Smooth muscle cell (in vitro differentiated cells): ENCODE results near the gene SLC66A2. TPM values are rescaled to one million over a fixed set of nuclear protein-coding genes. Genes with fewer than 3 reads are reported as not detected.
A peak's percentile ranks its signal among the peaks of the same experiment; 100 is the strongest.
"Not testable (repeated sequence)": the region's sequence is repeated elsewhere in the genome, so short reads cannot be mapped to it uniquely, and the experiment has no call there.

Experiments
- DNase-seq: peaks from one replicate; lab custom pipeline; 2025; ENCODE audit not compliant: unreplicated experiment; lab: John Stamatoyannopoulos, UW
- H2AFZ ChIP-seq: fragments of 200-600 bp; sonication (generic); 2 replicates; pipeline ENCODE4 v1.6.0; 2016; ENCODE audit warnings: antibody characterized with exemption, low read depth, mild to moderate bottlenecking
- H3F3A ChIP-seq: fragments of 200-600 bp; sonication (generic); 2 replicates; pipeline ENCODE4 v1.6.0; 2017; ENCODE audit warnings: antibody characterized with exemption, low read depth
- H3K27ac ChIP-seq: fragments of 200-600 bp; sonication (generic); 2 replicates; pipeline ENCODE4 v1.5.1; 2016; ENCODE audit warnings: low read depth, mild to moderate bottlenecking
- H3K27me3 ChIP-seq: fragments of 200-600 bp; sonication (generic); 2 replicates; pipeline ENCODE4 v1.6.1; 2016; ENCODE audit warnings: low read depth, mild to moderate bottlenecking
- H3K36me3 ChIP-seq: fragments of 200-600 bp; sonication (generic); 2 replicates; pipeline ENCODE4 v1.5.1; 2016; ENCODE audit warnings: low read depth
- H3K4me1 ChIP-seq: fragments of 200-600 bp; sonication (generic); 2 replicates; pipeline ENCODE4 v1.5.1; 2016; ENCODE audit warnings: low read depth
- H3K4me2 ChIP-seq: fragments of 200-600 bp; sonication (generic); 2 replicates; pipeline ENCODE4 v1.6.0; 2016; ENCODE audit warnings: mild to moderate bottlenecking
- H3K4me3 ChIP-seq: fragments of 200-600 bp; sonication (generic); 2 replicates; pipeline ENCODE4 v1.5.1; 2016; ENCODE audit warnings: mild to moderate bottlenecking
- H3K79me2 ChIP-seq: fragments of 200-600 bp; sonication (generic); 2 replicates; pipeline ENCODE4 v1.6.0; 2016; ENCODE audit warnings: low read depth, mild to moderate bottlenecking
- H3K9ac ChIP-seq: fragments of 200-600 bp; sonication (generic); 2 replicates; pipeline ENCODE4 v1.6.0; 2016; ENCODE audit warnings: low read depth
- H3K9me3 ChIP-seq: fragments of 200-600 bp; sonication (generic); replicated peaks from 2 replicates; pipeline ENCODE4 v1.5.1; 2016; ENCODE audit warnings: low read depth
- H4K20me1 ChIP-seq: fragments of 200-600 bp; sonication (generic); 2 replicates; pipeline ENCODE4 v1.6.0; 2016; ENCODE audit warnings: low read depth
- CTCF ChIP-seq: fragments of 200-600 bp; sonication (generic); IDR thresholded peaks from 2 replicates; pipeline ENCODE4 v1.5.1; 2017; ENCODE audit warnings: borderline replicate concordance, mild to moderate bottlenecking, antibody characterized with exemption; ENCODE audit not compliant: insufficient read depth, poor library complexity, severe bottlenecking
- WGBS: methylation state at CpG from one replicate; pipeline ENCODE4 v1.1.7; 2016; ENCODE audit warnings: low lambda C conversion rate; 5-methylcytosine and 5-hydroxymethylcytosine counted together
- polyA plus RNA-seq: library from polyadenylated mRNA; unstranded; fragments of >200 nt; fragmentation: Nextera tagmentation; extraction: Ambion mirVana; gene quantifications from 2 replicates; pipeline ENCODE4 v1.2.1, GENCODE V29; 2016
- total RNA-seq: library from RNA; depleted of rRNA; stranded (reverse); fragments of >200 nt; gene quantifications from 2 replicates; pipeline ENCODE4 v1.2.3, GENCODE V29; 2014

Gene SLC66A2
- total RNA-seq (21.2 and 23.6 TPM in 2 replicates), polyA plus RNA-seq (37.2 and 37.9 TPM in 2 replicates)

GRCh38 chr18:79951545-79952455 is at the start of gene SLC66A2:
Gene SLC66A2, minus strand, starts transcription at chr18:79951653. Its CDS starts 727 bp downstream, at chr18:79950926.
- DNase-seq, result peak; percentile 84
- H3K4me2 ChIP-seq, result peak within 1 kb of the TSS; percentile 96
- no peaks in the 10 kb centered on the region for H3F3A ChIP-seq
- no peaks in the 10 kb centered on the region for H3K36me3 ChIP-seq
- WGBS, result under 1% methylated on average over 57 of the region's 126 CpGs
- TF ChIP-seq CTCF, result no peak
- peak within 1 kb of the TSS; percentile 15 for H3K27ac ChIP-seq
- peak within 1 kb of the TSS; percentile 83 for H3K4me3 ChIP-seq
- no peaks in the 10 kb centered on the region for H3K27me3 ChIP-seq
- peaks cover 40% of the 10 kb centered on the region for H3K79me2 ChIP-seq
- H2AFZ ChIP-seq, result peak within 1 kb of the TSS; percentile 87
- peak within 1 kb of the TSS; percentile 89 for H3K9ac ChIP-seq
- peaks cover 15% of the 10 kb centered on the region for H3K4me1 ChIP-seq
- H3K9me3 ChIP-seq, result no peaks in the 10 kb centered on the region
- H4K20me1 ChIP-seq, result peaks cover 38% of the 10 kb centered on the region

GRCh38 chr18:80000877-80001276 is 49.4 kb upstream of the SLC66A2 start:
- DNase-seq, result no peak
- H3K4me2 ChIP-seq, result no peak overlapping the region
- WGBS, result 86% methylated on average over 3 of the region's 3 CpGs

GRCh38 chr18:79999701-80000100 is 48.2 kb upstream of the SLC66A2 start:
- not testable (repeated sequence) for H3K4me3 ChIP-seq, H3K9me3 ChIP-seq, H3F3A ChIP-seq, H3K27ac ChIP-seq, H3K27me3 ChIP-seq, H3K4me1 ChIP-seq, H3K9ac ChIP-seq, H3K36me3 ChIP-seq, H2AFZ ChIP-seq, H3K79me2 ChIP-seq, DNase-seq, H3K4me2 ChIP-seq, H4K20me1 ChIP-seq
- 88% methylated on average over 2 of the region's 2 CpGs for WGBS

More at GRCh38 chr18:80000877-80001276, 49.4 kb upstream of the SLC66A2 start:
- Histone ChIP-seq H3K27me3 (no peaks in the 10 kb centered on the region), H3K27ac (no peak overlapping the region), H4K20me1 (no peaks in the 10 kb centered on the region), H3K4me3 (no peak overlapping the region), H3K9me3 (no peaks in the 10 kb centered on the region), H3K79me2 (no peaks in the 10 kb centered on the region), H3K9ac (no peak overlapping the region), H3K36me3 (no peaks in the 10 kb centered on the region), H3K4me1 (no peaks in the 10 kb centered on the region), H2AFZ (no peak overlapping the region), H3F3A (no peaks in the 10 kb centered on the region)
- TF ChIP-seq CTCF, result no peak

GRCh38 chr18:79991494-79991893 is 40.0 kb upstream of the SLC66A2 start:
- no peak overlapping the region for H3K4me3 ChIP-seq
- H3K36me3 ChIP-seq, result no peaks in the 10 kb centered on the region
- H4K20me1 ChIP-seq, result peaks cover 12% of the 10 kb centered on the region
- no peaks in the 10 kb centered on the region for H3K27me3 ChIP-seq
- no peak overlapping the region for H3K27ac ChIP-seq
- H3K4me1 ChIP-seq, result peaks cover 10% of the 10 kb centered on the region
- no peak overlapping the region for H3K4me2 ChIP-seq
- no peak for TF ChIP-seq CTCF
- H3K9ac ChIP-seq, result no peak overlapping the region
- no peaks in the 10 kb centered on the region for H3K9me3 ChIP-seq
- no peak overlapping the region for H2AFZ ChIP-seq
- 90% methylated on average over 2 of the region's 2 CpGs for WGBS
- H3F3A ChIP-seq, result peaks cover 5% of the 10 kb centered on the region
- no peak for DNase-seq
- peaks cover 17% of the 10 kb centered on the region for H3K79me2 ChIP-seq
